Trophoblast cell (in vitro differentiated cells and primary cell): Measurements from ENCODE around the gene GP9.
"Not testable (repeated sequence)": the region's sequence is repeated elsewhere in the genome, so short reads cannot be mapped to it uniquely, and the experiment has no call there.

Experiments
- DNase-seq, 2 donors: peaks; one replicate each; pipeline ENCODE4 v3.0.0-alpha.2; 2016
- H2AFZ ChIP-seq: 2 replicates; pipeline ENCODE4 v1.6.1; 2013; ENCODE audit warnings: low read length, moderate library complexity, mild to moderate bottlenecking; ENCODE audit not compliant: insufficient read depth, poor library complexity
- H2AK5ac ChIP-seq: 2 replicates; pipeline ENCODE4 v1.6.1; 2013; ENCODE audit warnings: mild to moderate bottlenecking, low read length
- H2BK120ac ChIP-seq: 2 replicates; pipeline ENCODE4 v1.6.1; 2013; ENCODE audit warnings: low read length, mild to moderate bottlenecking, moderate library complexity; ENCODE audit not compliant: insufficient read depth, poor library complexity
- H2BK12ac ChIP-seq: 2 replicates; pipeline ENCODE4 v1.6.1; 2013; ENCODE audit warnings: mild to moderate bottlenecking, low read length, moderate library complexity
- H2BK5ac ChIP-seq: 2 replicates; pipeline ENCODE4 v1.6.1; 2013; ENCODE audit warnings: low read length, low read depth, moderate library complexity, mild to moderate bottlenecking; ENCODE audit not compliant: poor library complexity
- H3K14ac ChIP-seq: 2 replicates; pipeline ENCODE4 v1.6.1; 2013; ENCODE audit warnings: mild to moderate bottlenecking, low read length
- H3K18ac ChIP-seq: 2 replicates; pipeline ENCODE4 v1.6.1; 2013; ENCODE audit warnings: mild to moderate bottlenecking, low read length
- H3K23ac ChIP-seq: 2 replicates; pipeline ENCODE4 v1.6.1; 2013; ENCODE audit warnings: low read length
- H3K27ac ChIP-seq: 2 replicates; pipeline ENCODE4 v1.5.1; 2013; ENCODE audit warnings: low read depth, mild to moderate bottlenecking, inconsistent platforms, low read length, moderate library complexity
- H3K27me3 ChIP-seq: 2 replicates; pipeline ENCODE4 v1.6.1; 2013; ENCODE audit warnings: inconsistent platforms, mild to moderate bottlenecking, low read length, moderate library complexity; ENCODE audit not compliant: insufficient read depth
- H3K36me3 ChIP-seq, 2 experiments: 1 replicate in 1 of 2; 2 replicates in 1 of 2; pipeline ENCODE4 v1.6.1; 2013; ENCODE audit warnings: low read length in 2 of 2, mild to moderate bottlenecking in 2 of 2, moderate library complexity in 1 of 2; ENCODE audit not compliant: insufficient read depth in 2 of 2, control insufficient read depth in 1 of 2
- H3K4ac ChIP-seq: 2 replicates; pipeline ENCODE4 v1.6.1; 2013; ENCODE audit warnings: low read depth, mild to moderate bottlenecking, low read length, moderate library complexity
- H3K4me1 ChIP-seq, 2 experiments: 1 replicate in 1 of 2; 2 replicates in 1 of 2; pipeline ENCODE4 v1.6.1; 2013; ENCODE audit warnings: low read length in 2 of 2, mild to moderate bottlenecking in 2 of 2, moderate library complexity in 1 of 2; ENCODE audit not compliant: insufficient read depth in 2 of 2, control insufficient read depth in 1 of 2
- H3K4me2 ChIP-seq: 2 replicates; pipeline ENCODE4 v1.6.1; 2013; ENCODE audit warnings: inconsistent platforms, mild to moderate bottlenecking, low read length, moderate library complexity
- H3K4me3 ChIP-seq: 2 replicates; pipeline ENCODE4 v1.5.1; 2013; ENCODE audit warnings: mild to moderate bottlenecking, low read depth, low read length, inconsistent platforms
- H3K79me1 ChIP-seq: one replicate; pipeline ENCODE4 v1.6.1; 2013; ENCODE audit warnings: low read length
- H3K79me2 ChIP-seq: 2 replicates; pipeline ENCODE4 v1.6.1; 2013; ENCODE audit warnings: low read length, mild to moderate bottlenecking; ENCODE audit not compliant: control insufficient read depth, insufficient read depth, poor library complexity
- H3K9ac ChIP-seq: 2 replicates; pipeline ENCODE4 v1.6.1; 2013; ENCODE audit warnings: mild to moderate bottlenecking, low read length
- H3K9me3 ChIP-seq: 2 replicates; pipeline ENCODE4 v1.6.1; 2013; ENCODE audit warnings: low read depth, mild to moderate bottlenecking, control low read depth, inconsistent platforms, low read length; ENCODE audit not compliant: insufficient read depth
- H4K12ac ChIP-seq: 2 replicates; pipeline ENCODE4 v1.6.1; 2013; ENCODE audit warnings: low read depth, mild to moderate bottlenecking, low read length, moderate library complexity
- H4K8ac ChIP-seq: 2 replicates; pipeline ENCODE4 v1.6.1; 2013; ENCODE audit warnings: low read depth, mild to moderate bottlenecking, low read length, moderate library complexity
- H4K91ac ChIP-seq: one replicate; pipeline ENCODE4 v1.6.1; 2013; ENCODE audit warnings: low read depth, mild to moderate bottlenecking, low read length, moderate library complexity
- WGBS: extraction: QIAGEN DNeasy Blood & Tissue Kit; methylation state at CpG from one replicate; pipeline ENCODE4 v1.1.7; 2013; ENCODE audit warnings: missing lambda C conversion rate; ENCODE audit not compliant: insufficient read length, insufficient coverage; ENCODE audit errors: extremely low coverage; 5-methylcytosine and 5-hydroxymethylcytosine counted together

Gene GP9

DNA sequence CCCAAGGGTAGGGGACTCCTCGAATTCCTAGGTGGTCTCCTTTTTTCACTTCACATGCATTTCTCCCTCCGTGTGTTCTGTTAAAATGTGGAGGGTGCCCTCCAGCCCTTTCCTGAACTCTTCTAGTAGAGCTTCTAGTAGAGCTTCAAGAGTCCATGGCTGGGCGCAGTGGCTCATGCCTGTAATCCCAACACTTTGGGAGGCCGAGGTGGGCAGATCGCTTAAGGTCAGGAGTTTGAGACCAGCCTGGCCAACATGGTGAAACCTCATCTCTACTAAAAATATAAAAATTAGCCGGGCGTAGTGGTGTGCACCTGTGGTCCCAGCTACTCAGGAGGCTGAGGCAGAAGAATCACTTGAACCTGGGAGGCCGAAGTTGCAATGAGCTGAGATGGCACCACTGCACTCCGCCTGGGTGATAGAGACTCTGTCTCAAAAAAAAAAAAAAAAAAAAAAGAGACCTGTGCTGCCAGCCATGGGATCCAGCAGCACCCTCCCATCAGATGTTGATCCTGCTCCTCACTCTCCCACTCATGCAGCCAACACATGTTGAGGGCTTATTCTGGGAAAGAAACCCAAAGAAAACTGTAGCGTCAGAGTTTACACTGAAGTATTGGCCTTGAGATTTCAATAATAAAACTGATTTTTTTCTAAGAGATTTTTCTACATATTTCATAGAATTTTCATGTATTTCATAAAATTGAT lies 50.6 kb downstream of the GP9 start:
- H3K4me1 ChIP-seq, H4K12ac ChIP-seq, H3K4ac ChIP-seq, H2BK5ac ChIP-seq, H2BK120ac ChIP-seq, H3K4me3 ChIP-seq, H3K27me3 ChIP-seq, H3K9ac ChIP-seq, H3K18ac ChIP-seq, H3K4me2 ChIP-seq, H2AFZ ChIP-seq, H2AK5ac ChIP-seq, H3K14ac ChIP-seq, H4K8ac ChIP-seq, H4K91ac ChIP-seq, H2BK12ac ChIP-seq, DNase-seq, H3K23ac ChIP-seq, H3K79me2 ChIP-seq, H3K9me3 ChIP-seq, H3K79me1 ChIP-seq, H3K27ac ChIP-seq: not testable (repeated sequence)
- H3K36me3 ChIP-seq, result peaks cover 11 to 21% of the 10 kb centered on the region in 2 experiments
- no CpG with 5 or more reads among the region's 10 CpGs for WGBS
